Measurements from ENCODE around the gene C1orf35.

DNA sequence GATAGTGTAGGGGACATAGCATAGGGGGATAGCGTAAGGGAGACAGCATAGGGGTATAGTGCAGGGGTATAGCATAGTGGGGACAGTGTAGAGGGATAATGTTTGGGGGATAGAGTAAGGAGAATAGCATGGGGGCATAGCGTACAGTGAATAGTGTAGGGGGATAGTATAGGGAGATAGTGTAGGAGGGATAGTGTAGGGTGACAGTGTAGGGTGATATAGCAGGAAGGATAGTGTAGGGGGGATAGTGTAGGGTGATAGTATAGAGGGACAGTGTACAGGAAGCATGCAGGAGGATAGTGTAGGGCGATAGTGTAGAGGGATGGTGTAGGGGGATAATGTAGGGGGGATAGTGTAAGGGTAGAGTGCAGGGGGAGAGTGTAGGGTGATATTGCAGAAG lies 32.3 kb downstream of the C1orf35 start:
- TF ChIP-seq POLR2A (conservative IDR thresholded peaks at IDR 0.05) (no peak), UBTF (IDR thresholded peaks at IDR 0.05; ENCODE audit: borderline replicate concordance in 1 of 2, low read depth in 2 of 2, low read length in 2 of 2) (no peak)
